ENCODE results near the gene KRTDAP. TPM values are rescaled to one million over a fixed set of nuclear protein-coding genes. Genes with fewer than 3 reads are reported as not detected.
"Not testable (repeated sequence)": the region's sequence is repeated elsewhere in the genome, so short reads cannot be mapped to it uniquely, and the experiment has no call there.

KRTDAP gene
- total RNA-seq, 2 donors from 2014 or later, result not detected

GRCh38 chr19:35471075-35471474 is 19.2 kb downstream of the KRTDAP start:
- not testable (repeated sequence) for H3K9me3 Mint-ChIP-seq; DNase-seq (ENCODE audit: low spot score in 2 of 2); H3K36me3 Mint-ChIP-seq; ATAC-seq; H3K27ac Mint-ChIP-seq

GRCh38 chr19:35470128-35470527 is 20.1 kb downstream of the KRTDAP start:
- Mint-ChIP-seq H3K9me3 (no peaks in the 10 kb centered on the region), H3K27ac (no peak overlapping the region), H3K36me3 (no peaks in the 10 kb centered on the region)
- DNase-seq (ENCODE audit: low spot score in 2 of 2), result no peak
- no peak for ATAC-seq

GRCh38 chr19:35468637-35469036 is 21.6 kb downstream of the KRTDAP start:
- ATAC-seq (peak; percentile 99 to 100), DNase-seq (ENCODE audit: low spot score in 2 of 2) (peak in 1 of 2 donors; percentile 61)
- no peak overlapping the region for H3K27ac Mint-ChIP-seq
- no peaks in the 10 kb centered on the region for H3K9me3 Mint-ChIP-seq
- no peaks in the 10 kb centered on the region for H3K36me3 Mint-ChIP-seq

- DNase-seq (ENCODE audit: low spot score in 2 of 2) (no peak), ATAC-seq (no peak)
- Mint-ChIP-seq H3K9me3 (no peaks in the 10 kb centered on the region), H3K27ac (no peak overlapping the region), H3K36me3 (no peaks in the 10 kb centered on the region)
These were observed 24.0 kb downstream of the KRTDAP start for GRCh38 chr19:35466259-35466658.

GRCh38 chr19:35462956-35463355 is 27.3 kb downstream of the KRTDAP start:
- H3K27ac Mint-ChIP-seq, result peak overlapping the region; percentile 22 to 73
- not testable (repeated sequence) for H3K36me3 Mint-ChIP-seq; H3K9me3 Mint-ChIP-seq; DNase-seq (ENCODE audit: low spot score in 2 of 2)
- ATAC-seq, result peak in 1 of 2 donors; percentile 8

GRCh38 chr19:35462476-35462953 is 27.7 kb downstream of the KRTDAP start:
- peak overlapping the region in 1 of 2 donors; percentile 22 for H3K27ac Mint-ChIP-seq
- ATAC-seq (peak; percentile 88 to 96), DNase-seq (ENCODE audit: low spot score in 2 of 2) (no peak)
- no peaks in the 10 kb centered on the region for H3K36me3 Mint-ChIP-seq
- H3K9me3 Mint-ChIP-seq, result no peaks in the 10 kb centered on the region

- H3K36me3 Mint-ChIP-seq; H3K27ac Mint-ChIP-seq; ATAC-seq; H3K9me3 Mint-ChIP-seq; DNase-seq (ENCODE audit: low spot score in 2 of 2): not testable (repeated sequence)
These were observed 28.5 kb downstream of the KRTDAP start for GRCh38 chr19:35461788-35462187.

GRCh38 chr19:35461060-35461459 is 29.2 kb downstream of the KRTDAP start:
- ATAC-seq, result no peak
- Mint-ChIP-seq H3K9me3 (no peaks in the 10 kb centered on the region), H3K27ac (no peak overlapping the region)

GRCh38 chr19:35460608-35461007 is 29.7 kb downstream of the KRTDAP start:
- DNase-seq (ENCODE audit: low spot score in 2 of 2) (no peak), ATAC-seq (no peak)
- Mint-ChIP-seq H3K9me3 (no peaks in the 10 kb centered on the region), H3K36me3 (no peaks in the 10 kb centered on the region), H3K27ac (no peak overlapping the region)

More at GRCh38 chr19:35461060-35461459, 29.2 kb downstream of the KRTDAP start:
- no peak for DNase-seq (ENCODE audit: low spot score in 2 of 2)
- H3K36me3 Mint-ChIP-seq, result no peaks in the 10 kb centered on the region

GRCh38 chr19:35459414-35460082 is 30.7 kb downstream of the KRTDAP start:
- H3K9me3 Mint-ChIP-seq, result no peaks in the 10 kb centered on the region
- DNase-seq (ENCODE audit: low spot score in 2 of 2) (no peak), ATAC-seq (no peak)
- no peaks in the 10 kb centered on the region for H3K36me3 Mint-ChIP-seq
- H3K27ac Mint-ChIP-seq, result no peak overlapping the region

- ATAC-seq, result no peak
- DNase-seq (ENCODE audit: low spot score in 2 of 2), result no peak
- H3K36me3 Mint-ChIP-seq, result no peaks in the 10 kb centered on the region
- no peaks in the 10 kb centered on the region for H3K9me3 Mint-ChIP-seq
- no peak overlapping the region for H3K27ac Mint-ChIP-seq
These were observed 31.4 kb downstream of the KRTDAP start for GRCh38 chr19:35458731-35459391.

GRCh38 chr19:35458192-35458591 is 32.1 kb downstream of the KRTDAP start:
- ATAC-seq (no peak), DNase-seq (ENCODE audit: low spot score in 2 of 2) (no peak)
- Mint-ChIP-seq H3K27ac (no peak overlapping the region), H3K9me3 (no peaks in the 10 kb centered on the region), H3K36me3 (peaks cover 0 to 2% of the 10 kb centered on the region in 2 donors)

GRCh38 chr19:35457173-35457572 is 33.1 kb downstream of the KRTDAP start:
- Mint-ChIP-seq H3K36me3 (peaks cover 0 to 5% of the 10 kb centered on the region in 2 donors), H3K9me3 (no peaks in the 10 kb centered on the region), H3K27ac (no peak overlapping the region)
- DNase-seq (ENCODE audit: low spot score in 2 of 2) (no peak), ATAC-seq (no peak)

- ATAC-seq (no peak), DNase-seq (ENCODE audit: low spot score in 2 of 2) (no peak)
- Mint-ChIP-seq H3K36me3 (peaks cover 0 to 5% of the 10 kb centered on the region in 2 donors), H3K9me3 (no peaks in the 10 kb centered on the region), H3K27ac (no peak overlapping the region)
These were observed 34.6 kb downstream of the KRTDAP start for GRCh38 chr19:35455616-35456201.

- ATAC-seq, result no peak
- peaks cover 0 to 5% of the 10 kb centered on the region in 2 donors for H3K36me3 Mint-ChIP-seq
- no peak for DNase-seq (ENCODE audit: low spot score in 2 of 2)
- H3K9me3 Mint-ChIP-seq, result no peaks in the 10 kb centered on the region
- no peak overlapping the region for H3K27ac Mint-ChIP-seq
These were observed 35.6 kb downstream of the KRTDAP start for GRCh38 chr19:35454663-35455062.

GRCh38 chr19:35451338-35452096 is 38.7 kb downstream of the KRTDAP start:
- DNase-seq (ENCODE audit: low spot score in 2 of 2) (peak; percentile 30 to 57), ATAC-seq (peak; percentile 95)
- peak overlapping the region in 1 of 2 donors; percentile 70 for H3K27ac Mint-ChIP-seq
- H3K36me3 Mint-ChIP-seq, result peaks cover 0 to 5% of the 10 kb centered on the region in 2 donors
- H3K9me3 Mint-ChIP-seq, result no peaks in the 10 kb centered on the region
